Globus pallidus (tissue), 1 donor: Measurements from ENCODE around the gene VPS16.
"Not testable (repeated sequence)": the region's sequence is repeated elsewhere in the genome, so short reads cannot be mapped to it uniquely, and the experiment has no call there.

Experiments
- DNase-seq: peaks from one replicate; pipeline ENCODE4 v3.0.0-alpha.2; 2015; ENCODE audit warnings: low spot score

Gene VPS16

GRCh38 chr20:2871661-2872458 is 31.3 kb downstream of the VPS16 start:
- peak; percentile 11 for DNase-seq

- peak; percentile 63 for DNase-seq
These were observed 32.0 kb downstream of the VPS16 start for GRCh38 chr20:2872459-2873009.

- DNase-seq = peak; percentile 94
These were observed 32.6 kb downstream of the VPS16 start, which contains the start of gene PTPRA for GRCh38 chr20:2873010-2873746. PTPRA (plus strand) TSS chr20:2873481; CDS start chr20:2964278, 90,797 bp downstream.

- DNase-seq = no peak
These were observed 33.1 kb downstream of the VPS16 start for GRCh38 chr20:2873747-2874041.

GRCh38 chr20:2874456-2874855 is 33.9 kb downstream of the VPS16 start:
- DNase-seq = peak; percentile 11

- DNase-seq = no peak
These were observed 35.2 kb downstream of the VPS16 start for GRCh38 chr20:2875690-2876203.

- DNase-seq = no peak
These were observed 38.0 kb downstream of the VPS16 start for GRCh38 chr20:2878515-2878914.

- DNase-seq = no peak
These were observed 38.6 kb downstream of the VPS16 start for GRCh38 chr20:2879146-2879545.

GRCh38 chr20:2880650-2881049 is 40.1 kb downstream of the VPS16 start:
- DNase-seq = no peak

GRCh38 chr20:2883726-2884637 is 43.4 kb downstream of the VPS16 start:
- DNase-seq = no peak

GRCh38 chr20:2887715-2888114 is 47.2 kb downstream of the VPS16 start:
- DNase-seq = no peak

GRCh38 chr20:2888224-2888955 is 47.8 kb downstream of the VPS16 start:
- no peak for DNase-seq

- DNase-seq = no peak
These were observed 48.7 kb downstream of the VPS16 start for GRCh38 chr20:2889209-2889608.

- no peak for DNase-seq
These were observed 49.3 kb downstream of the VPS16 start for GRCh38 chr20:2889797-2890196.

GRCh38 chr20:2890742-2891141 is 50.2 kb downstream of the VPS16 start:
- no peak for DNase-seq

- DNase-seq = no peak
These were observed 50.8 kb downstream of the VPS16 start for GRCh38 chr20:2891343-2891742.

GRCh38 chr20:2892376-2892775 is 51.8 kb downstream of the VPS16 start:
- DNase-seq = no peak

- no peak for DNase-seq
These were observed 53.7 kb downstream of the VPS16 start for GRCh38 chr20:2894221-2894620.

- DNase-seq = not testable (repeated sequence)
These were observed 54.6 kb downstream of the VPS16 start for GRCh38 chr20:2895154-2895553.

- no peak for DNase-seq
These were observed 58.7 kb downstream of the VPS16 start for GRCh38 chr20:2899243-2899642.
